HepG2 (cell line): ENCODE data around the gene LEMD3. TPM values are rescaled to one million over a fixed set of nuclear protein-coding genes. Genes with fewer than 3 reads are reported as not detected.

Source experiments
- ATAC-seq: fragments of 200-7000 bp; cut with Tn5 transposase; 3 replicates; pipeline ENCODE4 v1.9.1; 2020; ENCODE audit warnings: mild to moderate bottlenecking, moderate library complexity
- BruUV-seq: library from RNA; stranded (reverse); fragments of 400-500 nt; replicated peaks from 2 replicates; lab custom pipeline; 2021; lab: Mats Ljungman, UMichigan
- CTCF ChIA-PET: fragments of 300-600 bp; formaldehyde crosslinking; extraction: SDS; loops from one replicate; lab custom pipeline; 2021; ENCODE audit warnings: low total read pairs, inconsistent platforms, low intra/inter-chr PET ratio; lab: Yijun Ruan, JAX
- POLR2A ChIA-PET: fragments of 350-600 bp; sonication (Branson Sonifier 250); formaldehyde crosslinking; loops from one replicate; lab custom pipeline; 2020; ENCODE audit warnings: antibody characterized with exemption, inconsistent platforms; lab: Yijun Ruan, JAX
- DNase-seq: peaks from one replicate; pipeline ENCODE4 v3.0.0-alpha.2; 2015; ENCODE audit warnings: low spot score
- FAIRE-seq: peaks from 3 replicates; lab custom pipeline; 2011; peaks lifted over from hg19 to GRCh38; lab: Jason Lieb, UNC
- H2AFZ ChIP-seq: one replicate; pipeline ENCODE4 v1.6.1; 2011; ENCODE audit warnings: low read length, inconsistent platforms
- H3K27ac ChIP-seq: fragments of 300-600 bp; 3 replicates; pipeline ENCODE4 v1.8.0; 2011; ENCODE audit warnings: mixed run types, mild to moderate bottlenecking, mixed read lengths, low read length, inconsistent platforms; ENCODE audit not compliant: insufficient read depth; ENCODE audit errors: extremely low read length
- H3K27me3 ChIP-seq, 2 experiments: fragments of 200-600 bp in 1 of 2; 2 replicates in 1 of 2; 3 replicates in 1 of 2; pipeline versions ENCODE4 v1.6.0 to v1.8.0; 2011; ENCODE audit warnings: low read length in 2 of 2, mild to moderate bottlenecking in 2 of 2, moderate library complexity in 2 of 2, inconsistent platforms in 1 of 2; ENCODE audit not compliant: insufficient read depth in 2 of 2, control insufficient read depth in 1 of 2
- H3K36me3 ChIP-seq, 2 experiments: fragments of 200-600 bp in 1 of 2; replicated peaks in 1 of 2; 2 replicates in 1 of 2; 3 replicates in 1 of 2; pipeline versions ENCODE4 v1.5.1 to v1.8.0; 2011; ENCODE audit warnings: low read length in 2 of 2, inconsistent platforms in 1 of 2; ENCODE audit not compliant: insufficient read depth in 2 of 2, control insufficient read depth in 1 of 2
- H3K4me1 ChIP-seq: 2 replicates; pipeline ENCODE4 v1.5.1; 2012; ENCODE audit warnings: low read length, inconsistent platforms; ENCODE audit not compliant: insufficient read depth
- H3K4me2 ChIP-seq: 2 replicates; pipeline ENCODE4 v1.6.0; 2011; ENCODE audit warnings: low read depth, low read length, inconsistent platforms
- H3K4me3 ChIP-seq, 3 experiments: fragments of 200-600 bp in 1 of 3; sonication (generic), shearing (Covaris generic) in 1 of 3; replicated peaks in 1 of 3; 2 replicates each; pipeline ENCODE4 v1.5.1; 2011 to 2016; ENCODE audit warnings: low read length in 3 of 3, inconsistent platforms in 2 of 3, low read depth in 2 of 3, mild to moderate bottlenecking in 2 of 3, control low read depth in 1 of 3, mixed read lengths in 1 of 3; ENCODE audit not compliant: insufficient read depth in 1 of 3
- H3K79me2 ChIP-seq: one replicate; pipeline ENCODE4 v1.6.1; 2011; ENCODE audit warnings: low read length, inconsistent platforms; ENCODE audit not compliant: insufficient read depth
- H3K9ac ChIP-seq: 2 replicates; pipeline ENCODE4 v1.6.0; 2011; ENCODE audit warnings: mild to moderate bottlenecking, low read depth, low read length, inconsistent platforms; ENCODE audit not compliant: insufficient read depth
- H3K9me3 ChIP-seq: 2 replicates; pipeline ENCODE4 v1.5.1; 2012; ENCODE audit warnings: mild to moderate bottlenecking, low read length
- H4K20me1 ChIP-seq: 2 replicates; pipeline ENCODE4 v1.6.0; 2011; ENCODE audit warnings: inconsistent platforms, mild to moderate bottlenecking, low read length, moderate library complexity; ENCODE audit not compliant: insufficient read depth
- ATF7-NPFF ChIP-seq: sonication (generic); formaldehyde crosslinking; IDR thresholded peaks from 2 replicates; pipeline ENCODE4 v1.8.1; 2023; ENCODE audit warnings: mild to moderate bottlenecking, low read depth, missing genetic modification reagents, moderate library complexity
- HNRNPLL ChIP-seq: fragments of 200-400 bp; formaldehyde crosslinking; IDR thresholded peaks from 2 replicates; pipeline ENCODE4 v1.6.1; 2017; ENCODE audit warnings: mild to moderate bottlenecking, low read depth, low read length; ENCODE audit not compliant: poor library complexity, severe bottlenecking
- MAFF ChIP-seq: IDR thresholded peaks from 2 replicates; pipeline ENCODE4 v1.6.1; 2011; ENCODE audit warnings: low read depth, low read length, improper control_type of control experiment
- SRSF9 ChIP-seq: fragments of 200-400 bp; formaldehyde crosslinking; IDR thresholded peaks from 2 replicates; pipeline ENCODE4 v1.6.1; 2018; ENCODE audit warnings: borderline replicate concordance, mild to moderate bottlenecking, low read depth, low read length; ENCODE audit not compliant: insufficient read depth, poor library complexity, severe bottlenecking
- ZNF280B ChIP-seq: sonication (generic); formaldehyde crosslinking; IDR thresholded peaks from 2 replicates; pipeline ENCODE4 v1.5.0; 2020; ENCODE audit warnings: missing genetic modification reagents, mild to moderate bottlenecking, borderline replicate concordance
- ZNF547 ChIP-seq: sonication (generic); formaldehyde crosslinking; IDR thresholded peaks from 2 replicates; pipeline ENCODE4 v1.5.1; 2020; ENCODE audit warnings: mild to moderate bottlenecking, missing genetic modification reagents
- ZNF597 ChIP-seq: sonication (generic); formaldehyde crosslinking; IDR thresholded peaks from 2 replicates; pipeline ENCODE4 v1.5.0; 2020; ENCODE audit warnings: missing genetic modification reagents
- ZNF607 ChIP-seq: sonication (generic); formaldehyde crosslinking; IDR thresholded peaks from 2 replicates; pipeline ENCODE4 v1.5.1; 2020; ENCODE audit warnings: missing genetic modification reagents, mild to moderate bottlenecking, borderline replicate concordance
- WGBS: methylation state at CpG from one replicate; pipeline ENCODE4 v1.1.6; 2017; ENCODE audit warnings: low lambda C conversion rate; 5-methylcytosine and 5-hydroxymethylcytosine counted together
- in situ Hi-C: cut with HindIII; loops from 2 replicates; pipeline ENCODE4 v1.10.0; 2017; ENCODE audit warnings: low pct_unique_long_range_greater_than_20kb; ENCODE audit not compliant: extremely low pct_ligation_motif_present
- intact Hi-C: fragments of 100-400 bp; cut with micrococcal nuclease; formaldehyde crosslinking; loops from one replicate; pipeline ENCODE4 v1.10.0; 2022; ENCODE audit not compliant: unreplicated experiment
- polyA plus RNA-seq, 8 experiments: library from polyadenylated mRNA; depleted of rRNA in 3 of 8; stranded (reverse) in 7 of 8; unstranded in 1 of 8; fragments of >200 nt; fragmentation: Illumina TruSeq in 4 of 8; extraction: Trizol in 4 of 8; gene quantifications; 2 replicates each; pipeline versions ENCODE4 v1.2.1 to v1.2.3, GENCODE V29; 2011 to 2016; ENCODE audit warnings: low read depth in 4 of 8, missing spikeins in 1 of 8, mixed read lengths in 1 of 8; ENCODE audit not compliant: insufficient read depth in 1 of 8
- total RNA-seq, 5 experiments: library from RNA; depleted of rRNA; stranded (reverse); fragments of >200 nt; fragmentation: Illumina TruSeq; extraction: Trizol; gene quantifications; 2 replicates each; pipeline ENCODE4 v1.2.3, GENCODE V29; 2016; ENCODE audit warnings: low read depth in 1 of 5

The LEMD3 gene
- total and polyA plus RNA-seq, 2 of the 13 experiments (the other 11 are each of a cell fraction or from before 2014, with no cell fraction given), result 9.3 to 18.7 TPM

- no peak for DNase-seq
- no peak overlapping the region for H2AFZ ChIP-seq
- H3K4me3 ChIP-seq, result no peak overlapping the region
- in situ Hi-C loops (no loop called here), intact Hi-C loops (no loop called here)
- no peaks in the 10 kb centered on the region for H3K9me3 ChIP-seq
- 29% methylated on average over 2 of the region's 2 CpGs for WGBS
- FAIRE-seq, result no peak
- H3K27me3 ChIP-seq, result no peaks in the 10 kb centered on the region
- no peaks in the 10 kb centered on the region for H4K20me1 ChIP-seq
- BruUV-seq, result no TSS peak
- no peak overlapping the region for H3K4me2 ChIP-seq
- H3K36me3 ChIP-seq, result no peaks in the 10 kb centered on the region
- no peak overlapping the region for H3K27ac ChIP-seq
- ATAC-seq, result no peak
- H3K9ac ChIP-seq, result no peak overlapping the region
- no peaks in the 10 kb centered on the region for H3K4me1 ChIP-seq
- CTCF ChIA-PET, result no interaction called here
- no peaks in the 10 kb centered on the region for H3K79me2 ChIP-seq
- POLR2A ChIA-PET, result no interaction called here
- TF ChIP-seq HNRNPLL (no peak), ZNF607 (no peak), SRSF9 (no peak), MAFF (no peak), ZNF280B (CRISPR knock-in tag) (no peak), ZNF547 (CRISPR knock-in tag) (no peak), ZNF597 (CRISPR knock-in tag) (no peak), ATF7-NPFF (CRISPR knock-in tag) (no peak)
Measured at GRCh38 chr12:65125975-65126374, 43.4 kb upstream of the LEMD3 start.
